22Rv1 (cell line): ENCODE measurements around the gene MYRFL.

ENCODE experiments used
- ZFX ChIP-seq: fragments of 450-650 bp; IDR thresholded peaks from 2 replicates; pipeline ENCODE4 v1.6.1; 2017; ENCODE audit warnings: antibody characterized with exemption, borderline replicate concordance
- TF ChIP-seq, protein P1 (sequence below): fragments of 450-650 bp; IDR thresholded peaks from 2 replicates; pipeline ENCODE4 v1.5.1; 2017; ENCODE audit warnings: mild to moderate bottlenecking

DNA sequence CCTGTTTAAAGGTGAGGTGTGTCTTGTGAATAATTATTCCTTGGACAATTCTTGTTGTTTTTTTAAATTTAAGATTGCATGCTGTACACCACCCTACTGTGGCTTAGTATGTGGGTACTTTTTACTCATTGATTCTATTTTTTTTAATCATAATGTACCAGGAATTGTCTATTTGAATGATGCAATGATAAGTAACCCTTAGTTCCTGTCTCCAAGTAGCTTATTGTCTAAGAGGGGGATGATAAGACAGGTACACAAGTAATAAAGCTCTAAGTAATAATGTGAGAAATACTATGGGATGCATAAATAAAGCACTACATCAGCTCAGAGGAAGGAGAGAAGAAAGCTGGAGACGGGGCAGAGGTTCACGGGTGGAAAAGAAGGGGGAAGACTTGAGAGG is 90.9 kb downstream of the MYRFL start:
- TF ChIP-seq, protein P1, sequence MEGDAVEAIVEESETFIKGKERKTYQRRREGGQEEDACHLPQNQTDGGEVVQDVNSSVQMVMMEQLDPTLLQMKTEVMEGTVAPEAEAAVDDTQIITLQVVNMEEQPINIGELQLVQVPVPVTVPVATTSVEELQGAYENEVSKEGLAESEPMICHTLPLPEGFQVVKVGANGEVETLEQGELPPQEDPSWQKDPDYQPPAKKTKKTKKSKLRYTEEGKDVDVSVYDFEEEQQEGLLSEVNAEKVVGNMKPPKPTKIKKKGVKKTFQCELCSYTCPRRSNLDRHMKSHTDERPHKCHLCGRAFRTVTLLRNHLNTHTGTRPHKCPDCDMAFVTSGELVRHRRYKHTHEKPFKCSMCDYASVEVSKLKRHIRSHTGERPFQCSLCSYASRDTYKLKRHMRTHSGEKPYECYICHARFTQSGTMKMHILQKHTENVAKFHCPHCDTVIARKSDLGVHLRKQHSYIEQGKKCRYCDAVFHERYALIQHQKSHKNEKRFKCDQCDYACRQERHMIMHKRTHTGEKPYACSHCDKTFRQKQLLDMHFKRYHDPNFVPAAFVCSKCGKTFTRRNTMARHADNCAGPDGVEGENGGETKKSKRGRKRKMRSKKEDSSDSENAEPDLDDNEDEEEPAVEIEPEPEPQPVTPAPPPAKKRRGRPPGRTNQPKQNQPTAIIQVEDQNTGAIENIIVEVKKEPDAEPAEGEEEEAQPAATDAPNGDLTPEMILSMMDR = no peak
- no peak for TF ChIP-seq ZFX
